D721Med (cell line): ENCODE results near the gene ITPRID2.

Source experiments
- DNase-seq: peaks from one replicate; pipeline ENCODE4 v3.0.0; 2011; ENCODE audit warnings: low spot score; ENCODE audit not compliant: insufficient read length
- FAIRE-seq: peaks from 2 replicates; lab custom pipeline; 2011; peaks lifted over from hg19 to GRCh38; lab: Jason Lieb, UNC
- CTCF ChIP-seq: IDR thresholded peaks from 2 replicates; pipeline ENCODE4 v1.5.1; 2012; ENCODE audit warnings: mild to moderate bottlenecking, control low read depth; ENCODE audit not compliant: insufficient read depth; ENCODE audit errors: missing control alignments

ITPRID2 gene

DNA sequence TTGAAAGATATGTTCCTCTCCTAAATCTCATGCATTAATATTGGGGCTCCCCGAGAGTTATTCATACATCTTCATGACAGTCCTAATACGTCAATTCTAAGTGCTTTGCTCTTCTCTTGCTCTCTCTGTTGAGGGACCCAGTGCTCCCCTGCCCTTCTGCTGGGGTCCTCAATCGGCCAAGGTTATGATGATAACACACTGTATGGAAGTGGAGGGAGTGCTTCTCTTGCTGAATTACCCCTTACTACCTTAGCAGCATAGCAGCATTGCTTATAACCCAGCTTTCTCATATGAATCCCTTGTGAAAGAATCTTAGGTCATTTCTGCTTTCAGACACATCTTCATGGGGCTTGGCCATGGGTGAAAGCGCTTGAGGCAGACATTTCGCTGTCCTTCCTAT, 43.2 kb downstream of the ITPRID2 start:
- TF ChIP-seq CTCF = no peak
- FAIRE-seq (no peak), DNase-seq (no peak)

- no peak for TF ChIP-seq CTCF
- DNase-seq (no peak), FAIRE-seq (no peak)
Observed at GRCh38 chr2:181937473-181937872, 45.9 kb downstream of the ITPRID2 start.

- no peak for DNase-seq
- FAIRE-seq = no peak
- no peak for TF ChIP-seq CTCF
Observed at GRCh38 chr2:181943411-181944124, 52.0 kb downstream of the ITPRID2 start.

- no peak for FAIRE-seq
- TF ChIP-seq CTCF = no peak
- no peak for DNase-seq
Observed at GRCh38 chr2:181944164-181944913, 52.8 kb downstream of the ITPRID2 start.

DNA sequence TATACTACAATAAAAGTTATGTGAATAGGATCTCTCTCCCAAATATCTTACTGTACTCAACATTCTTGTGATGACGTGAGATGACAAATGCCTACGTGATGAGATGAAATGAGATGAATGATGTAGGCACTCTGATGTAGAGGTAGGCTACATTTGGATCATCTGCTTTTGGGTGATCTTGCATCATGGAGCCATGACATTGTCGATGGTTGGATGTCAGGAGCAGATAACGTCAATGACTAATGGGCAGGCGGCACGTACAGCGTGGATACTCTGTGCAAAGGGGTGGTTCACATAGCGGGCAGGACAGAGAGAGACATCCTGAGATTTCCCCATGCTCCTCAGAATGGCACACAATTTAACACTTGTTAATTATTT, 53.4 kb downstream of the ITPRID2 start:
- no peak for FAIRE-seq
- no peak for DNase-seq
- no peak for TF ChIP-seq CTCF

DNA sequence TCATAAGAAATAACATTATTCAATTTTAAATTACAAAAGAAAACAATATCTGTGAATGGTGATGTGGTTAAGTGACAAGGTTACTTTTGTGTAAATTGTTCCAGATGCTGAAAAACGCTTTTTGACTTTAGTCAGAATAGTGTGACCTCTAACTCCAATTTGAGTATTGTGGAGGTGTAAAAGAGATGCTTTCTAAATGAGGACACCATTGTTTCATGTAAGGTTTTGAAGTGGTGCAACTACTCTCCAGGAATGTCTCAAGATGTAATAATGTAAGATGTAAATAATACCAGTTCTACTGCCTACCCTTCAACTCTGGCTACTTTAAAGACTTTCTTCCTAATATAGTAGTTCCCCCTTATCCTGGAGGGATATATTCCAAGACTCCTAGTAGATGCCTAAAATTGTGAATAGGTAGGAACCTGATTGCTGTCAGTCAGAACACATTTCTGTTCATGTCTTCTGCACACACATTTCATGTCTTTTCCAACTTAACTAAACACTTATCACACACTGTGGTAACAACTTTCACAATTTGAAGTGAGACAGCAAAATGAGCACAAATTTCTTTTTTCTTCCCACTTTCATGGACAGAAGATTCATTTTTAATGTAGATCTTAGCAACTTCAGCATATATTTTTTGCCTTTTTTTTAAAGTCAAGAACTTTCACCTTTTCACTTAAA, 55.1 kb downstream of the ITPRID2 start:
- DNase-seq (no peak), FAIRE-seq (no peak)
- no peak for TF ChIP-seq CTCF
